Central memory CD4-positive, alpha-beta T cell (primary cell): ENCODE results near the gene PTK7.
"Not testable (repeated sequence)": the region's sequence is repeated elsewhere in the genome, so short reads cannot be mapped to it uniquely, and the experiment has no call there.

Experiments
- DNase-seq: peaks from one replicate; pipeline ENCODE4 v3.0.0; 2022

PTK7 gene

GRCh38 chr6:43120101-43120763 is 44.1 kb downstream of the PTK7 start:
- DNase-seq = no peak

- no peak for DNase-seq
These were observed 45.1 kb downstream of the PTK7 start for GRCh38 chr6:43120944-43121913.

GRCh38 chr6:43122146-43122545 is 46.0 kb downstream of the PTK7 start:
- DNase-seq = no peak

GRCh38 chr6:43123461-43124314 is 47.6 kb downstream of the PTK7 start:
- DNase-seq = no peak

- DNase-seq = no peak
These were observed 48.4 kb downstream of the PTK7 start for GRCh38 chr6:43124481-43124880.

GRCh38 chr6:43125119-43125518 is 49.0 kb downstream of the PTK7 start:
- no peak for DNase-seq

GRCh38 chr6:43125555-43125954 is 49.4 kb downstream of the PTK7 start:
- no peak for DNase-seq

GRCh38 chr6:43127180-43127579 is 51.1 kb downstream of the PTK7 start:
- no peak for DNase-seq

GRCh38 chr6:43127877-43128276 is 51.8 kb downstream of the PTK7 start:
- no peak for DNase-seq

- no peak for DNase-seq
These were observed 52.8 kb downstream of the PTK7 start for GRCh38 chr6:43128926-43129325.

GRCh38 chr6:43129434-43130194 is 53.5 kb downstream of the PTK7 start:
- DNase-seq = no peak

- no peak for DNase-seq
These were observed 54.3 kb downstream of the PTK7 start for GRCh38 chr6:43130429-43130828.

GRCh38 chr6:43131379-43131778 is 55.3 kb downstream of the PTK7 start:
- not testable (repeated sequence) for DNase-seq

- no peak for DNase-seq
These were observed 62.2 kb downstream of the PTK7 start for GRCh38 chr6:43138267-43138666.

GRCh38 chr6:43139973-43140372 is 63.9 kb downstream of the PTK7 start:
- DNase-seq = not testable (repeated sequence)

GRCh38 chr6:43141644-43142043 is 65.5 kb downstream of the PTK7 start:
- DNase-seq = no peak

GRCh38 chr6:43142101-43142500 is 66.0 kb downstream of the PTK7 start:
- no peak for DNase-seq

GRCh38 chr6:43143235-43144128 is 67.4 kb downstream of the PTK7 start:
- peak; percentile 66 for DNase-seq

GRCh38 chr6:43144879-43145278 is 68.8 kb downstream of the PTK7 start:
- DNase-seq = no peak

GRCh38 chr6:43146261-43146660 is 70.1 kb downstream of the PTK7 start:
- no peak for DNase-seq
